Measurements from ENCODE around the gene ATP2A3. TPM values are rescaled to one million over a fixed set of nuclear protein-coding genes. Genes with fewer than 3 reads are reported as not detected.

Gene ATP2A3
- polyA plus RNA-seq, 3 donors = 6.9 to 46.5 (median 9.5) TPM

GRCh38 chr17:3974138-3974687 lies 10.0 kb upstream of the ATP2A3 start:
- peak overlapping the region; percentile 74 for H2AFZ ChIP-seq (ENCODE audit: insufficient read depth, low read depth, low read length, poor library complexity, severe bottlenecking)
- H3K9me3 ChIP-seq (replicated peaks in 1 of 2; ENCODE audit: control insufficient read depth in 1 of 2, insufficient read depth in 1 of 2, low read length in 2 of 2) = peaks cover 6 to 10% of the 10 kb centered on the region in 2 donors
- no peaks in the 10 kb centered on the region for H4K20me1 ChIP-seq (ENCODE audit: insufficient read depth, low read length)
- peaks cover 20 to 23% of the 10 kb centered on the region in 2 donors for H3K4me1 ChIP-seq (ENCODE audit: control insufficient read depth in 1 of 2, insufficient read depth in 2 of 2, low read length in 2 of 2)
- H3K4me2 ChIP-seq (replicated peaks; ENCODE audit: extremely low read depth, low read length, poor library complexity, severe bottlenecking) = peak overlapping the region; percentile 19
- Mint-ChIP-seq H3K9me3 (peaks cover 11 to 22% (median 18%) of the 10 kb centered on the region in 7 donors), H3K4me1 (peaks cover 23% of the 10 kb centered on the region), H3K27ac (peak overlapping the region in 3 of 7 donors; percentile 10 to 39 (median 16)), H3K4me3 (peak overlapping the region; percentile 18 to 32), H3K36me3 (no peaks in the 10 kb centered on the region), H3K27me3 (ENCODE audit: low read depth in 3 of 3) (peaks cover 13 to 34% (median 18%) of the 10 kb centered on the region in 3 donors)
- peaks cover 0 to 4% of the 10 kb centered on the region in 2 donors for H3K27me3 ChIP-seq (ENCODE audit: control insufficient read depth in 2 of 2, insufficient read depth in 2 of 2, low read length in 2 of 2)
- whole genome bisulfite sequencing (ENCODE audit: insufficient coverage) = 4% methylated on average over 14 of the region's 15 CpGs
- peak in 2 of 3 donors; percentile 37 to 47 for DNase-seq
- no peak overlapping the region for H3K27ac ChIP-seq (ENCODE audit: low read depth in 1 of 2, low read length in 2 of 2)
- intact Hi-C loops (cut with micrococcal nuclease) = no loop called here
- H3K9ac ChIP-seq (ENCODE audit: insufficient read depth, low read length, poor library complexity, severe bottlenecking) = no peak overlapping the region
- no peaks in the 10 kb centered on the region for H3K36me3 ChIP-seq (replicated peaks in 1 of 2; ENCODE audit: control insufficient read depth in 1 of 2, insufficient read depth in 2 of 2, low read length in 2 of 2)
- no peak for TF ChIP-seq CTCF (IDR thresholded peaks at IDR 0.05)
- H3K79me2 ChIP-seq (ENCODE audit: insufficient read depth, low read length) = no peaks in the 10 kb centered on the region
- H3K4me3 ChIP-seq (replicated peaks in 1 of 3; ENCODE audit: low read depth in 2 of 3, low read length in 3 of 3) = peak overlapping the region in 1 of 3 experiments; percentile 32

- Histone ChIP-seq H2AFZ (ENCODE audit: insufficient read depth, low read depth, low read length, poor library complexity, severe bottlenecking) (peak overlapping the region; percentile 74), H4K20me1 (ENCODE audit: insufficient read depth, low read length) (no peaks in the 10 kb centered on the region), H3K36me3 (replicated peaks in 1 of 2; ENCODE audit: control insufficient read depth in 1 of 2, insufficient read depth in 2 of 2, low read length in 2 of 2) (no peaks in the 10 kb centered on the region), H3K4me2 (replicated peaks; ENCODE audit: extremely low read depth, low read length, poor library complexity, severe bottlenecking) (peak overlapping the region; percentile 19), H3K79me2 (ENCODE audit: insufficient read depth, low read length) (no peaks in the 10 kb centered on the region), H3K9ac (ENCODE audit: insufficient read depth, low read length, poor library complexity, severe bottlenecking) (no peak overlapping the region), H3K27ac (ENCODE audit: low read depth in 1 of 2, low read length in 2 of 2) (no peak overlapping the region), H3K27me3 (ENCODE audit: control insufficient read depth in 2 of 2, insufficient read depth in 2 of 2, low read length in 2 of 2) (peaks cover 0 to 4% of the 10 kb centered on the region in 2 donors), H3K4me1 (ENCODE audit: control insufficient read depth in 1 of 2, insufficient read depth in 2 of 2, low read length in 2 of 2) (peaks cover 20 to 23% of the 10 kb centered on the region in 2 donors), H3K4me3 (replicated peaks in 1 of 3; ENCODE audit: low read depth in 2 of 3, low read length in 3 of 3) (peak overlapping the region in 1 of 3 experiments; percentile 32), H3K9me3 (replicated peaks in 1 of 2; ENCODE audit: control insufficient read depth in 1 of 2, insufficient read depth in 1 of 2, low read length in 2 of 2) (peaks cover 6 to 9% of the 10 kb centered on the region in 2 donors)
- peaks cover 13 to 35% (median 18%) of the 10 kb centered on the region in 3 donors for H3K27me3 Mint-ChIP-seq (ENCODE audit: low read depth in 3 of 3)
- intact Hi-C loops (cut with micrococcal nuclease) = no loop called here
- no peak for DNase-seq
- H3K4me3 Mint-ChIP-seq = peak overlapping the region in 1 of 2 donors; percentile 18
- peaks cover 11 to 19% (median 16%) of the 10 kb centered on the region in 7 donors for H3K9me3 Mint-ChIP-seq
- no peak overlapping the region for H3K27ac Mint-ChIP-seq
- TF ChIP-seq CTCF (IDR thresholded peaks at IDR 0.05) = no peak
- no peaks in the 10 kb centered on the region for H3K36me3 Mint-ChIP-seq
- peaks cover 23% of the 10 kb centered on the region for H3K4me1 Mint-ChIP-seq
- WGBS (ENCODE audit: insufficient coverage) = 46% methylated on average over 6 of the region's 10 CpGs
Observed at GRCh38 chr17:3973495-3974137, 9.4 kb upstream of the ATP2A3 start.

All from CD14-positive monocyte (primary cell).